ENCODE results near the gene MATN3.
A peak's percentile ranks its signal among the peaks of the same experiment; 100 is the strongest.
"Not testable (repeated sequence)": the region's sequence is repeated elsewhere in the genome, so short reads cannot be mapped to it uniquely, and the experiment has no call there.

MATN3 gene, protein sequence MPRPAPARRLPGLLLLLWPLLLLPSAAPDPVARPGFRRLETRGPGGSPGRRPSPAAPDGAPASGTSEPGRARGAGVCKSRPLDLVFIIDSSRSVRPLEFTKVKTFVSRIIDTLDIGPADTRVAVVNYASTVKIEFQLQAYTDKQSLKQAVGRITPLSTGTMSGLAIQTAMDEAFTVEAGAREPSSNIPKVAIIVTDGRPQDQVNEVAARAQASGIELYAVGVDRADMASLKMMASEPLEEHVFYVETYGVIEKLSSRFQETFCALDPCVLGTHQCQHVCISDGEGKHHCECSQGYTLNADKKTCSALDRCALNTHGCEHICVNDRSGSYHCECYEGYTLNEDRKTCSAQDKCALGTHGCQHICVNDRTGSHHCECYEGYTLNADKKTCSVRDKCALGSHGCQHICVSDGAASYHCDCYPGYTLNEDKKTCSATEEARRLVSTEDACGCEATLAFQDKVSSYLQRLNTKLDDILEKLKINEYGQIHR

DNA sequence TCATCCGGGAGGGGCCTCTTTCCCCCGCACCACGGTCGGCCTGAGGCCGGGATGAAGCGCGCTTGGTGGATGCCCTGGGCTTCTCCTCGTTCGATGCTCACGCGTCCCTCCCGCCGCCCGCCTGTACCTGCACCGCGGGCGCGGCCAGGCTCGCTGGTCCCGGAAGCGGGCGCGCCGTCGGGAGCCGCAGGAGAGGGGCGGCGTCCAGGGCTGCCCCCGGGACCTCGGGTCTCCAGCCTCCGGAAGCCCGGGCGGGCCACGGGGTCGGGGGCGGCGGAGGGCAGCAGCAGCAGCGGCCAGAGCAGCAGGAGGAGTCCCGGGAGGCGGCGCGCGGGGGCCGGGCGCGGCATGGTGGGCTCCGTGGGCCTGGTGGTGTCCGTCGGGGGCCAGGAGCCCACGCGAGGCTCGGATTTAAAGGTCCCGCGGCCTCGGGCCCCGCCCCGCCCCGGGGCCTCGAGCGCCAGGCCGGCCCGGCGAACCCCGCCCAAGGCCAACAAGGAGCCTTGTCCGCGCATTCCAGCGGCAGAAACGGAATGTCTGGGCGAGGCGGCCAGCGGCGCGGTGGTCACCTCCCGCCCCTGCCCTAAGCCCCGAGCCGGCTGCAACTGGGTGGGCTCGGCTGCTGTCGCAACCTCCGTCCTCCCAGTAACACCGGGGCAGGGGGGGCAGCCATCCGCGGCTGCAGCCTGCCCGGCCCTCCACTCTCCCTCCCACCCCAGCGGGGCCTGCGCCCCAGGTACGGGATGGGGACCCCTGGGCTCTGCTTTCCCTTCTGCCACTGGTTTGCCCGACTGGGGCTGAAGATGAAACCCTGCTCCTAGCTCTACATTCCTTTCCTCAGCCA is at the start of gene MATN3:
MATN3 (minus strand) TSS at position 387 of the 844 bp plus-strand sequence; CDS start at position 350, 37 bp downstream.
- DNase-seq = no peak

DNA sequence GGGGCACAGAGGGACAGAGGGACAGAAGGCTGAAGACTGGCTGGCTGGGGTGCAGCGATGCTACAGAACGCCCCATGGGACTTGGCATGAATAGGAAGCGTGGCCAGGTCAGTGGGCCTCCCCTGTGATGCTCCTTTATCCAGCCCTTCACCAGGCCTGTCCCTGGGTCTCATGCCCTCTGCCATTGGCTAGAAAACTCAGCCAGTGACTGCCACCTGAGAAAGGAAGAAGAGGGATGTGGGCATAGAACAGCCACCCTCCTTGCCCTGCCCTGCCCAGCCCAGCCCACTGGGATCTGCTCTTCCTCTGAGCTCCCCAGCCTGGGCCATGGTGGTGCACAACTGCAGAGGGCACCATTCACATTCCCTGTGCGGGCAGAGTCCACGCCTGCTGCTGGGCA is 49.5 kb upstream of the MATN3 start:
- DNase-seq = no peak

DNA sequence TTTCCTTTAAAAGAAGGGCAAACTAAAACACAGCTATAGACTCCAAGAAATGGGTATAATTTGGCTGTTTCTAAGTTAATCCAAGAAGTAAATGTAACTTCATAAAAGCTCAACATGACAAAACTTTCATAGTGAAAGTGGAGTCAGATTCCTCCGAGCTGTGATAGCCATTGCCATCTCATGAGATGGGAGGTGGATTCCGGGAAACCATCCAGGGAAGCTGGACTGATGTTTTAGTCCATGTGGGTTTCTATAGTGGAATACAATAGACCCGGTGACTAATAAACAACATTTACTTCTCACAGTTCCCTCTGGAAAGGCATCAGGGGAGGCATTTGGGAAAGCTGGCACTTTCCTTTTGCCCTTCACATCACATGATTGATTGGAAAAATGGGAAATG is 49.0 kb upstream of the MATN3 start:
- DNase-seq = no peak

DNA sequence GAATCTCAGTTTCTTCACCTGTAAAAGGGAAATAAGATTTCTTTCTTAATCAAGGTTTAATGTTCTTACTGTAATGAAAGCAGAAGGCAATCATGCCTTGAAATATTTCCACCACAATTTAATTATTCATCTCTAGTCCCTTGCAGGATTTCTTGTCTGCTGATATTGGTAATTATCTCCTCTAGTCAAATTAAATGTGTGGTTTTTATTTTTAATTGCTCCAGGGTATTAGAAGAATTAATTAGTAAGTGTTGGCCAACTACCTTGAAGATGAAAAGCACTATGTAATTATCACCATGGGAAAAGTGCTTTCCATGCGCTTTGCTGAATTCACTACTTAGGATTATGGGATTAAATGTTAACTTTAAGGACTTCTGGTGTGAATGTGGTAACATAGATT is 47.6 kb upstream of the MATN3 start:
- DNase-seq = no peak

DNA sequence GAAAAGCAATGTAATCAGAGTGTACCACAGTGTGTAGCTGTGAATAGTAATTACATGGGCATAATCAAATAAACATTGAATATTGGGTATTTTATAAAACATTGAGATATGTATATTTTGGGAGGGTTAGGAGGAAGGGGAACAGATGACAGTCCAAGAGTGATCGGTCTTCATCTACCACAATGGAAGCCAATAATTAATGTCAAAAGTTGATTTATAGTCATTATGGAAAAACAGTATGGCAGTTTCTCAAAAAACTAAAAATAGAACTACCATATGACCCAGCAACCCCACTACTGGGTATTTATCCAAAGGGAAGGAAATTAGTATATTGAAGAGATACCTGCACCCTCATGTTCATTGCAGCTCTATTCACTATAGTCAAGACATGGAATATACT is 44.8 kb upstream of the MATN3 start:
- no peak for DNase-seq

DNA sequence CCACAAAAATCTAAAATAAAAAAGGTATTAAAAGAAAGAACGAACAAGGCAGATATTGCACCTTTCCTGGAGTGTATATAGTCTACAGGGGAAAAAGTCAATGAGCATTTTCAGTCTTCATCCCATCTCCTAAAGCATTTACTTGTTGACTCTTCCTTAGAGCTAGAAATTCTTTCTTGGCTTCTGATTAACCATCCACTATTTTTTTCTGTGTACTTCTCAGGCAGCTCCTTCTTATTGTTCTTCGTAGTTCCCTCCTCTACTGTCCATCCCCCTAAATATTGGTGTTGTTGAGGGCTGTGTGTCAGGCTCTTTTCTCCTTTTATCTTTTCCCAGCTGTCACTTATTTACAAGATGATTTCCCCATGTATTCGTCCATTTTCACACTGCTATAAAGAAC is 42.5 kb upstream of the MATN3 start:
- DNase-seq = no peak

DNA sequence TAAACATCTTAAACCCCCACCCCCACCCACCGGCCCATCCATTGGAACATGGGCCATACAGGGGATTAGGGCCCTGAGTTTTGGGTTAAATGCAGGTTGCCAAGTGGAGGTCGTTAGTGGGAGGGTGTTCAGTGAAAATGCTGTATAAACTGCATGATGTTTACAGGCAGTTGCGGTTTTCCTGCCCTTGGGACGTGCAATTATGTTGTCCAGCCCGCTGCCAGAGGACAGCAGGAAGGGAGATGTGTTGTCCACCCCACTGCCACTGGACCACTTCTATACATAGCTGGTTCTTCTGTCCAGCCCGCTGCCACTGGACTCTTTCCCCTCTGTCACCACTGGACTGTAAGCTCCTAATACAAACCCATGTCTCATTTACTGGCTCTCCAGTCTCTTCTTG is 41.7 kb upstream of the MATN3 start:
- no peak for DNase-seq

GRCh38 chr2:20052861-20053281 is 40.4 kb upstream of the MATN3 start:
- no peak for DNase-seq

DNA sequence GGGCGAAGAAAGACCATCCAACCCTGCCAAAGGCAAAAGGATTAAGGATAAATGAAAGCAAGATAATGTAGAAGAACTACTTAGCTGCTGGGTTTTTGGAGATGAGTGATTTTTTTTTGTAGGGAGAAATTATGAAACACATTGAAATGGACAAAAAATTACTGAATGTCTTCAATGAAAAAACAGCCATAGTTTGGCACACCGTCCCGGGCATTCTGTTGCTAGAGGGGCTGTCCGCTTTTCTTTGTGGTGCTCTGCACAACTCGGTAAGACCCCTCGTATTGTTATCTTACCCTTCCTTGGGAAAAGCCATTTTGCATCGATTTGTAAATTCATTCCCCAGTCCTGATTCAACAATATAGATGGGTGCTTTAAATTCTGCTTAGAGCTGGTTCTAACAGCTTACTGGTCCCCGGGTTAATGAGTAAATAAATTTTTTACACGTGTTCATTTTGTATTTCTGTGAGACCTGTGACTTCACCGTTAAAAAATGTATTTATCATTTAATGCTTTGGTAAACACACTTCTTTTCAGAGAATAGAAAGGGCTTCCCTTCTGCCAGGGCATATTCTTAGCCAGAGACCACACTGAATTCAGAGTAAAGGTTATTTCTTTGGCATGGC is 39.9 kb upstream of the MATN3 start:
- no peak for DNase-seq

DNA sequence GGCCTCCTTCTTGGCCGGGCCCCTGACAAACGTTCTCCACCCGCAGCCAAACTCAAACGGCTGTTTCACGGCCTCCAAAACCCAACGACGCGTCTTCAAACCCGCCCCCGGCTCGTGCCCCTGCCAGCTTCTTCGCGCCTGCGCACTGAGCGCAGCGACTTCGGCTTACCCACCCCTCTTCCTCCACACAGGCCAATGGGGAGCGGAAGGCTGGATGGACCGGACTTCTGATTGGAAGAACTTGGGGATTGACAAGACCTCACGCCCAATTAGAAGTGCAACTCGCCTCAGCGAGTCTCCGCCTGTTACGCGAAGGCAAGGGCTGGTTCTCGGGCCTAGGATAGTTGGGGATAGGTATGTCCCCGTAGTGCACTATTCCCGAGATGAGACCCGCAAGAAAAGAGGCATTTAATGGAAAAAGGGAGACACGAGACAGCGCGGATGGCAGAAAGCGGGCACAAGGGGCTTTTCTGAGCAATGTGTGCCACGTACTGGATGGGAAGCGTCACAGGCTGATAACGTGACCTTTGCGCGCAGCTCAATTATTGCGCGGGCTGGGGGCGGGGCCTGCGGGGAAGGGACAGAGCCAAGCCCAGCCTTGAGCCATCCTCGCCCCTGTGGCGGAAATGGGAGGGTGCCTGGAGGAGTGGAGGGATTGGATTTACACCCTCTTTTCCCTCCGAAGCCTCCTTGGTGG is 39.2 kb upstream of the MATN3 start, which contains the start of gene LAPTM4A:
LAPTM4A (minus strand) TSS at position 97 of the 697 bp plus-strand sequence. CDS start 108 bp downstream, outside the sequence.
- peak; percentile 99 for DNase-seq

DNA sequence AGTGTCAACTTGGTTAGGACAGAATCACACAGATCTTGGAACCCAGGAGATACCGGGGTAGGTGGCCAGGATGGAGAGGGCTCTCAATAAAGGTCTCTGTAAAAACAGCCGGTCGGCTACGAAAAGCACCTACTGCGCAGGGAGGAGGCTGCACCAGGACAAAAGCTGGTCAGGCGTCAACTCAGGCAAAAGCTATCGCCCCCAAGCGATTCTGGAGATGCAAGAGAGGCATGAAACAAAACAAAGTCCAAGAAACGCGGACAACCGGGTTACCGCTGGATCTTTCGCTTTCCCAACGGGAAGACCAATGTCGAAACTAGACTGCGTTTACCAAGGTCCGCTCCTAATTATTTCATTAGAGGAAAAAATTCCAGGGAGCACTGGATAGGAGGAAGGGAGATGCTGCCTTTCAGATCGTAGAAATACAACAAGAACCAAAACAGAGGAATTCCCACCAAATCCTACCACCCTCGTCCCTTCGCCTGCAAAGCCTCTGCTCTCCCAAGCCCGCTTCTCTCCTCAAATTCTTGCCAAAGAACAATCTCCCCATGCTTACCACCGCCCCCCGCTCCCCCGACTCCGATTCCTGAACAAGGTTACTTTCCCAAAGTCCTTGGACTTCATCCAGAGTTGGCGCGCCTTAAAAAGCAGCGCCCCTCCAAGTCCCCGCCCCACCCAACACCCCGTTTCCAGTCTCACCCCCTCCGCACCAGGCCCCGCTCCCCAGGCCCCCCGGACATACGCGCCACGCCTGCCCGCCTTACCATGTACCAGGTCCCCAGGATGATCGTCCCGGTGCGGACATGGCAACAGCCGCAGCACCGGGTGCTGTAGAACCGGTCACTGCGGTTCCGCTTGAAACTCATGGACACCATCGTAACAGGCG is 38.4 kb upstream of the MATN3 start:
- peak; percentile 44 for DNase-seq

GRCh38 chr2:20050104-20050645 is 37.7 kb upstream of the MATN3 start:
- DNase-seq = peak; percentile 56

- DNase-seq = no peak
Observed at GRCh38 chr2:20049637-20050036, 37.2 kb upstream of the MATN3 start.

GRCh38 chr2:20048488-20049448 is 36.3 kb upstream of the MATN3 start:
- DNase-seq = no peak

- not testable (repeated sequence) for DNase-seq
Observed at GRCh38 chr2:20045712-20046292, 33.3 kb upstream of the MATN3 start.

DNA sequence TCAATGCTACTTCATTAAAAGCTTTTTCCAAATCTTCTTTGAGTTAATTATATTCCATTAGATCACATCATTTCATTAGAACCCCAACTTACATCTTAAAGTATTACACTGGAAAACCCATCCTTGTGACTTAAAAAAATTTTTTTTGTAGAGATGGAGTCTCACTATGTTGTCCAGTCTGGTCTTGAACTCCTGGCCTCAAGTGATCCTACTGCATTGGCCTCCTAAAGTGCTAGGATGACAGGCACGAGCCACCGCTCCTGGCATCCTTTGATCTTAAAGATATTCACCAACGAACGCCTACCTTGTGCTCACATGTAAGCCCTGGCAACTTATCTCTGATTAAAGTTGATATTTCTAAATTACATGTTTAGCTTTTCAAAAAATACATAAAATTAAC is 32.3 kb upstream of the MATN3 start:
- no peak for DNase-seq

DNA sequence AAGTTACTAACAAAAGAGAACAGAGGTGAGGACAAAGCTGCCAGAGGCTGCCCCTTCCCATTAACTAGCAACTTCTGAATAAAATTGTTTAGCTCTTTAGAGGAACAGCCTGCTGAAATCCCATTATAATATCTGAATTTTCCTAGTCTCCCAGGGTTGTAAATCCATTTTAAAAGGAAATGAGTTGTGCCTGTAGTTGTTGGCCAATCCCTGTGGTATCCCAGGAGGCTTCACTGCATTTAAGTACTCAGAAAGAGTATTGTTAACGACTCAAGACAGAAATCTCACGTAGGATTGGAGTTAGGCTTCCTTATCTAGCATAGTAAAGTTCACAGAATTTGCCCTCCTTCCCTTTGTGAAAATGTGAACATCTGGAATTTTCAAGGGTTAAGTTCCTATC is 30.1 kb upstream of the MATN3 start:
- DNase-seq = no peak

- DNase-seq = no peak
Observed at GRCh38 chr2:20040489-20041172, 28.2 kb upstream of the MATN3 start.

GRCh38 chr2:20037660-20038059 is 25.2 kb upstream of the MATN3 start:
- DNase-seq = no peak
